HG03135 (cell line): ENCODE data around the gene TNFAIP6.

Experiments
- ATAC-seq: cut with Tn5 transposase; IDR thresholded peaks from one replicate; pipeline ENCODE4 v1.9.1; 2021; ENCODE audit warnings: mild to moderate bottlenecking, moderate library complexity; ENCODE audit not compliant: unreplicated experiment

The TNFAIP6 gene

GRCh38 chr2:151359768-151360461 is 2.5 kb downstream of the TNFAIP6 start:
- ATAC-seq, result no peak

GRCh38 chr2:151361674-151362370 is 4.4 kb downstream of the TNFAIP6 start:
- ATAC-seq, result no peak

- ATAC-seq, result peak; percentile 81
Observed at GRCh38 chr2:151363709-151364108, 6.3 kb downstream of the TNFAIP6 start.

- ATAC-seq, result no peak
Observed at GRCh38 chr2:151367571-151367970, 10.2 kb downstream of the TNFAIP6 start.

GRCh38 chr2:151374436-151374835 is 17.0 kb downstream of the TNFAIP6 start:
- peak; percentile 99 for ATAC-seq

- no peak for ATAC-seq
Observed at GRCh38 chr2:151379169-151379568, 21.8 kb downstream of the TNFAIP6 start.

GRCh38 chr2:151380580-151381235 is 23.3 kb downstream of the TNFAIP6 start:
- no peak for ATAC-seq

- ATAC-seq, result no peak
Observed at GRCh38 chr2:151381266-151381665, 23.9 kb downstream of the TNFAIP6 start.

- no peak for ATAC-seq
Observed at GRCh38 chr2:151388011-151388410, 30.6 kb downstream of the TNFAIP6 start.

GRCh38 chr2:151391436-151391835 is 34.0 kb downstream of the TNFAIP6 start:
- ATAC-seq, result no peak

GRCh38 chr2:151394509-151394908 is 37.1 kb downstream of the TNFAIP6 start:
- ATAC-seq, result no peak

- no peak for ATAC-seq
Observed at GRCh38 chr2:151395509-151396374, 38.4 kb downstream of the TNFAIP6 start.

- ATAC-seq, result no peak
Observed at GRCh38 chr2:151399981-151400380, 42.6 kb downstream of the TNFAIP6 start.

- no peak for ATAC-seq
Observed at GRCh38 chr2:151401149-151401548, 43.8 kb downstream of the TNFAIP6 start.

GRCh38 chr2:151403914-151404313 is 46.5 kb downstream of the TNFAIP6 start:
- ATAC-seq, result no peak

- no peak for ATAC-seq
Observed at GRCh38 chr2:151405376-151405775, 48.0 kb downstream of the TNFAIP6 start.

- ATAC-seq, result no peak
Observed at GRCh38 chr2:151407281-151407680, 49.9 kb downstream of the TNFAIP6 start.

GRCh38 chr2:151408788-151409600 is 51.6 kb downstream of the TNFAIP6 start:
- no peak for ATAC-seq

- ATAC-seq, result peak; percentile 94
Observed at GRCh38 chr2:151409601-151410484, 52.5 kb downstream of the TNFAIP6 start, which contains the start of gene RIF1. Gene RIF1, plus strand, starts transcription at chr2:151409902. Its CDS starts 522 bp downstream, at chr2:151410424.
